Suprapubic skin (tissue), 4 donors: ENCODE measurements around the gene SCT. TPM values are rescaled to one million over a fixed set of nuclear protein-coding genes. Genes with fewer than 3 reads are reported as not detected.

Source experiments
- DNase-seq, 2 donors: peaks; one replicate each; pipeline ENCODE4 v3.0.0-alpha.2; 2019; ENCODE audit warnings: low spot score in 2 of 2
- H3K27ac ChIP-seq: fragments of 200-600 bp; sonication (generic); one replicate; pipeline ENCODE4 v1.5.1; 2019
- H3K27me3 ChIP-seq: fragments of 200-600 bp; sonication (generic); one replicate; pipeline ENCODE4 v1.5.1; 2019
- H3K36me3 ChIP-seq: fragments of 200-600 bp; sonication (generic); one replicate; pipeline ENCODE4 v1.5.1; 2019
- H3K4me1 ChIP-seq: fragments of 200-600 bp; sonication (generic); one replicate; pipeline ENCODE4 v1.5.1; 2019
- H3K4me3 ChIP-seq: fragments of 200-600 bp; sonication (generic); one replicate; pipeline ENCODE4 v1.5.1; 2019; ENCODE audit warnings: mild to moderate bottlenecking
- H3K9me3 ChIP-seq: fragments of 200-600 bp; sonication (generic); one replicate; pipeline ENCODE4 v1.5.1; 2019
- CTCF ChIP-seq, 2 donors: fragments of 200-600 bp in 1 of 2; fragments of 450-650 bp in 1 of 2; sonication (generic) in 1 of 2; IDR thresholded peaks; one replicate each; pipeline ENCODE4 v1.5.1; 2016 to 2019; ENCODE audit warnings: antibody characterized with exemption in 2 of 2, mild to moderate bottlenecking in 1 of 2, moderate library complexity in 1 of 2
- EP300 ChIP-seq: sonication (generic); formaldehyde crosslinking; IDR thresholded peaks from one replicate; pipeline ENCODE4 v1.6.1; 2017; ENCODE audit warnings: antibody characterized with exemption
- POLR2A ChIP-seq, 2 donors: fragments of 450-650 bp; IDR thresholded peaks; one replicate each; pipeline ENCODE4 v1.6.1; 2017; ENCODE audit warnings: antibody characterized with exemption in 2 of 2, mild to moderate bottlenecking in 2 of 2, moderate library complexity in 2 of 2
- POLR2AphosphoS5 ChIP-seq, 3 donors: sonication (generic); formaldehyde crosslinking; IDR thresholded peaks; one replicate each; pipeline ENCODE4 v1.6.1; 2017; ENCODE audit warnings: antibody characterized with exemption in 3 of 3
- WGBS: methylation state at CpG from one replicate; pipeline ENCODE4 v1.1.5; 2018; 5-methylcytosine and 5-hydroxymethylcytosine counted together
- total RNA-seq, 4 donors: library from RNA; depleted of rRNA; stranded (reverse); fragments of >200 nt; gene quantifications; one replicate each; pipeline ENCODE4 v1.1.0, GENCODE V29; 2016

The SCT gene
- total RNA-seq, 4 donors from 2014 or later, result not detected

- TF ChIP-seq POLR2AphosphoS5 (IDR thresholded peaks at IDR 0.05) (no peak), EP300 (no peak), CTCF (IDR thresholded peaks at IDR 0.05) (no peak), POLR2A (IDR thresholded peaks at IDR 0.05) (no peak)
- Histone ChIP-seq H3K36me3 (peaks cover 98% of the 10 kb centered on the region), H3K4me3 (no peak overlapping the region), H3K27ac (no peak overlapping the region), H3K27me3 (no peaks in the 10 kb centered on the region), H3K4me1 (peaks cover 15% of the 10 kb centered on the region), H3K9me3 (no peaks in the 10 kb centered on the region)
- DNase-seq, result no peak
- WGBS, result 93% methylated on average over 9 of the region's 33 CpGs
Measured at GRCh38 chr11:605286-606129, 21.5 kb downstream of the SCT start.

- Histone ChIP-seq H3K9me3 (no peaks in the 10 kb centered on the region), H3K4me1 (peaks cover 15% of the 10 kb centered on the region), H3K27ac (no peak overlapping the region), H3K4me3 (no peak overlapping the region), H3K27me3 (no peaks in the 10 kb centered on the region), H3K36me3 (peaks cover 97% of the 10 kb centered on the region)
- DNase-seq, result no peak
- 91% methylated on average over 13 of the region's 13 CpGs for WGBS
- TF ChIP-seq EP300 (no peak), POLR2A (IDR thresholded peaks at IDR 0.05) (no peak), POLR2AphosphoS5 (IDR thresholded peaks at IDR 0.05) (no peak), CTCF (IDR thresholded peaks at IDR 0.05) (no peak)
Measured at GRCh38 chr11:603154-603553, 23.8 kb downstream of the SCT start.

- 93% methylated on average over 23 of the region's 23 CpGs for WGBS
- H3K9me3 ChIP-seq, result no peaks in the 10 kb centered on the region
- no peak for DNase-seq
- no peak for TF ChIP-seq CTCF (IDR thresholded peaks at IDR 0.05)
- no peak for TF ChIP-seq POLR2AphosphoS5 (IDR thresholded peaks at IDR 0.05)
- no peak for TF ChIP-seq EP300
- TF ChIP-seq POLR2A (IDR thresholded peaks at IDR 0.05), result no peak
- H3K27ac ChIP-seq, result no peak overlapping the region
- H3K4me3 ChIP-seq, result no peak overlapping the region
- no peaks in the 10 kb centered on the region for H3K27me3 ChIP-seq
- H3K4me1 ChIP-seq, result peaks cover 12% of the 10 kb centered on the region
- H3K36me3 ChIP-seq, result peaks cover 97% of the 10 kb centered on the region
Measured at GRCh38 chr11:601573-602245, 25.3 kb downstream of the SCT start.

DNA sequence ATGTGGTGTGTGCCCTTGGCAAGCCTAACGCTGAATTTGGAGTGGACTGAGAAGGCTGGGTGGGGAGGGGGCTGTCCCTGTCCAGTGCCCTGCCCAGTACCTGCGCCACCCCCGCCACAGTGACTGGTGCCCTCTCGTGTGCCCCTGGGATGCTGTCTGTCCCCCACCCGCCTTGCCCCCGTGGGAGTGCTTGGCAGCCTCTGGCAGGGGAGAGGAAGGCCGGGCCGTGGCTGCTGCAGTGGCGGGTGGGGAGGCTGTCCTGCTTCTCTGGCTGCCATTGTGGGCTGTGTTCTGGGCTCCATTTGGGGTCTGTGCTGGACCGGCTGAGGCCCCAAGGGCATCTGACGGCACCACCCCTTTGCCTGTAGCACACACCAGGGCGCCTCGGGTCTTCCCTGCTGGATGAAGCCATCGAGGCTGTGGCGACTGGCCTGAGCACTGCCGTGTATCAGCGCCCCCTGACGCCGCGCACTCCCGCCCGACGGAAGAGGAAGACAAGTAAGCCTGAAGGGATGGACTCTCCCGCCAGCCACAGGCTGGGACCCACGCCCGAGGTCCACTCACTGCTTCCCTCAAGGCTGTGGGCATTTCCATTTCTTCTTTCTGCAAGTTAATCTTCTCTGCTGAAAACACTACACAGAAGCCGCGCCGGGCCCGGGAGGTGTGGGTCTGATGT lies 28.8 kb downstream of the SCT start:
- H3K4me3 ChIP-seq, result no peak overlapping the region
- H3K27me3 ChIP-seq, result no peaks in the 10 kb centered on the region
- DNase-seq, result no peak
- TF ChIP-seq POLR2A (IDR thresholded peaks at IDR 0.05) (no peak), EP300 (no peak), CTCF (IDR thresholded peaks at IDR 0.05) (no peak), POLR2AphosphoS5 (IDR thresholded peaks at IDR 0.05) (no peak)
- peaks cover 98% of the 10 kb centered on the region for H3K36me3 ChIP-seq
- no peaks in the 10 kb centered on the region for H3K4me1 ChIP-seq
- H3K9me3 ChIP-seq, result no peaks in the 10 kb centered on the region
- H3K27ac ChIP-seq, result no peak overlapping the region
- 93% methylated on average over 15 of the region's 30 CpGs for WGBS
